NT2/D1 (cell line): Measurements from ENCODE around the gene SERPINE1.

ENCODE experiments used
- SUZ12 ChIP-seq: IDR thresholded peaks from 2 replicates; pipeline ENCODE4 v1.6.1; 2011; ENCODE audit not compliant: insufficient read length, insufficient read depth; ENCODE audit errors: extremely low read depth
- YY1 ChIP-seq: IDR thresholded peaks from 2 replicates; pipeline ENCODE4 v1.6.1; 2011; ENCODE audit not compliant: insufficient read length, insufficient read depth
- ZNF274 ChIP-seq: IDR thresholded peaks from 2 replicates; pipeline ENCODE4 v1.6.1; 2011; ENCODE audit warnings: mild to moderate bottlenecking, low read depth, low read length

DNA sequence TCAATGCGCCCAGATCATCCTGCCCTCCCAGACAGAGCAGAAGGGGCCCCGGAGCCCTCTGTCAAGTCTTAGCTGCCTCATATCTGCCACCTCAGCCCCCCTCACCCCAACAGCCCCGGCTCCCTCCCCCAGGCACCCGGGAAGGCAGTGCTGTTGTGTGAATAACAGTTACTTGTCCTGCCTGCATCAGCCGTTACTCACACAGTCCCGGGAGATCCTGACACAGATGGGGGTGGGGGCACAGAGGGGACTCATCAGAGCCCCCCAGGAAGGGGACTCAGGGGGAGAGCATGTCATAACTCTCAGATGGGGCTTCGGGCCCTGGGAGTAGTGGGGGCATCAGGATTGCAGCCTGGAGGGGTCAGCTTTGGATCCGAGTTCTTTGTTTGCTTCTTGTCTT lies 12.4 kb upstream of the SERPINE1 start:
- TF ChIP-seq ZNF274: no peak
- TF ChIP-seq YY1: no peak
- TF ChIP-seq SUZ12: no peak
